SK-N-SH (cell line): ENCODE measurements around the gene LMNTD2. TPM values are rescaled to one million over a fixed set of nuclear protein-coding genes. Genes with fewer than 3 reads are reported as not detected.

ENCODE experiments used
- CTCF ChIA-PET: fragments of 300-600, 350-600 bp; formaldehyde crosslinking; extraction: SDS; loops from one replicate; lab custom pipeline; 2021; lab: Yijun Ruan, JAX
- POLR2A ChIA-PET: fragments of 350-600 bp; sonication (Branson Sonifier 250); formaldehyde crosslinking; extraction: SDS; loops from one replicate; lab custom pipeline; 2020; ENCODE audit warnings: antibody characterized with exemption, inconsistent platforms; lab: Yijun Ruan, JAX
- DNase-seq: peaks from one replicate; pipeline ENCODE4 v3.0.0; 2012
- H2AFZ ChIP-seq: fragments of 200-600 bp; sonication (generic); 2 replicates; pipeline ENCODE4 v1.8.1; 2016; ENCODE audit warnings: antibody characterized with exemption, mild to moderate bottlenecking, low read depth
- H3F3A ChIP-seq: fragments of 200-600 bp; sonication (generic); replicated peaks from 2 replicates; pipeline ENCODE3; 2016; ENCODE audit warnings: antibody characterized with exemption, mild to moderate bottlenecking; ENCODE audit not compliant: insufficient read depth
- H3K27ac ChIP-seq, 2 experiments: fragments of 200-500 bp in 1 of 2; fragments of 200-600 bp in 1 of 2; sonication (Bioruptor generic) in 1 of 2; sonication (generic), shearing (Covaris generic) in 1 of 2; 2 replicates each; pipeline versions ENCODE4 v1.5.1 to v1.6.1; 2014 to 2016; ENCODE audit warnings: low read depth in 2 of 2, inconsistent platforms in 1 of 2, low read length in 1 of 2, mild to moderate bottlenecking in 1 of 2, mixed read lengths in 1 of 2
- H3K27me3 ChIP-seq: fragments of 200-600 bp; sonication (generic), shearing (Covaris generic); 2 replicates; pipeline ENCODE4 v1.6.1; 2016; ENCODE audit warnings: mixed run types; ENCODE audit not compliant: insufficient read depth
- H3K36me3 ChIP-seq, 2 experiments: fragments of 200-500 bp in 1 of 2; fragments of 200-600 bp in 1 of 2; sonication (Bioruptor generic) in 1 of 2; sonication (generic) in 1 of 2; replicated peaks in 1 of 2; 2 replicates each; pipeline versions ENCODE3 to v1.5.1; 2014 to 2016; ENCODE audit warnings: low read length in 1 of 2, mild to moderate bottlenecking in 1 of 2; ENCODE audit not compliant: insufficient read depth in 2 of 2, control insufficient read depth in 1 of 2
- H3K4me1 ChIP-seq, 2 experiments: fragments of 200-500 bp in 1 of 2; fragments of 200-600 bp in 1 of 2; sonication (Bioruptor generic) in 1 of 2; sonication (generic), shearing (Covaris generic) in 1 of 2; 2 replicates each; pipeline versions ENCODE4 v1.5.1 to v1.6.1; 2014 to 2016; ENCODE audit warnings: low read depth in 1 of 2, low read length in 1 of 2, mixed run types in 1 of 2; ENCODE audit not compliant: insufficient read depth in 2 of 2, control insufficient read depth in 1 of 2
- H3K4me2 ChIP-seq: fragments of 200-600 bp; sonication (generic), shearing (Covaris generic); 2 replicates; pipeline ENCODE4 v1.6.1; 2017; ENCODE audit warnings: mixed run types
- H3K4me3 ChIP-seq, 2 experiments: fragments of 200-500 bp in 1 of 2; fragments of 200-600 bp in 1 of 2; sonication (Bioruptor generic) in 1 of 2; sonication (generic), shearing (Covaris generic) in 1 of 2; 2 replicates each; pipeline versions ENCODE4 v1.5.1 to v1.8.1; 2014 to 2016; ENCODE audit warnings: low read depth in 2 of 2, inconsistent platforms in 1 of 2, low read length in 1 of 2, mild to moderate bottlenecking in 1 of 2, mixed read lengths in 1 of 2, moderate library complexity in 1 of 2
- H3K79me2 ChIP-seq: fragments of 200-600 bp; sonication (generic); 2 replicates; pipeline ENCODE4 v1.8.1; 2017; ENCODE audit warnings: mild to moderate bottlenecking; ENCODE audit not compliant: insufficient read depth
- H3K9ac ChIP-seq: fragments of 200-600 bp; sonication (generic); 2 replicates; pipeline ENCODE4 v1.6.1; 2017; ENCODE audit warnings: mixed run types
- H3K9me2 ChIP-seq: fragments of 200-600 bp; sonication (generic); 2 replicates; pipeline ENCODE4 v1.6.1; 2017; ENCODE audit warnings: mixed run types
- H3K9me3 ChIP-seq: fragments of 200-600 bp; sonication (generic); 2 replicates; pipeline ENCODE4 v1.6.1; 2017; ENCODE audit warnings: mixed run types, mild to moderate bottlenecking, moderate library complexity
- H4K20me1 ChIP-seq: fragments of 200-600 bp; sonication (generic); 2 replicates; pipeline ENCODE4 v1.6.1; 2017; ENCODE audit warnings: mild to moderate bottlenecking, mixed run types; ENCODE audit not compliant: insufficient read depth
- CHD2 ChIP-seq: fragments of 150-350 bp; IDR thresholded peaks from 2 replicates; pipeline ENCODE4 v1.6.1; 2018; ENCODE audit warnings: low read length; ENCODE audit not compliant: partially characterized antibody
- ELF1 ChIP-seq: IDR thresholded peaks from 2 replicates; pipeline ENCODE4 v1.4.0; 2012
- FOSL2 ChIP-seq: IDR thresholded peaks from 2 replicates; pipeline ENCODE4 v1.4.0; 2012; ENCODE audit warnings: low read depth, mild to moderate bottlenecking, moderate library complexity, borderline replicate concordance
- FOXJ3 ChIP-seq: sonication (generic); formaldehyde crosslinking; IDR thresholded peaks from 2 replicates; pipeline ENCODE4 v1.5.1; 2020; ENCODE audit warnings: mild to moderate bottlenecking, missing genetic modification reagents
- GABPA ChIP-seq: IDR thresholded peaks from 2 replicates; pipeline ENCODE4 v1.4.0; 2012; ENCODE audit warnings: low read depth, mild to moderate bottlenecking
- IRF3 ChIP-seq: fragments of 150-350 bp; IDR thresholded peaks from 2 replicates; pipeline ENCODE4 v1.6.1; 2016; ENCODE audit warnings: mild to moderate bottlenecking, low read depth, low read length
- RCOR1 ChIP-seq: fragments of 150-350 bp; IDR thresholded peaks from 2 replicates; pipeline ENCODE4 v1.6.1; 2017; ENCODE audit warnings: antibody characterized with exemption, low read length
- RXRA ChIP-seq: IDR thresholded peaks from 2 replicates; pipeline ENCODE4 v1.4.0; 2012; ENCODE audit warnings: low read depth, mild to moderate bottlenecking, borderline replicate concordance
- SIN3A ChIP-seq: IDR thresholded peaks from 2 replicates; pipeline ENCODE4 v1.6.1; 2012; ENCODE audit warnings: low read depth, mild to moderate bottlenecking, low read length, moderate library complexity, borderline replicate concordance
- SMC3 ChIP-seq: IDR thresholded peaks from 2 replicates; pipeline ENCODE4 v1.6.1; 2012; ENCODE audit warnings: low read depth, low read length, improper control_type of control experiment
- TEAD4 ChIP-seq: IDR thresholded peaks from 2 replicates; pipeline ENCODE4 v1.4.0; 2012; ENCODE audit warnings: mild to moderate bottlenecking, borderline replicate concordance; ENCODE audit not compliant: insufficient read depth
- USF1 ChIP-seq: IDR thresholded peaks from 2 replicates; pipeline ENCODE4 v1.4.0; 2012; ENCODE audit warnings: low read depth, borderline replicate concordance
- USF2 ChIP-seq: fragments of 150-350 bp; IDR thresholded peaks from 2 replicates; pipeline ENCODE4 v1.6.1; 2017; ENCODE audit warnings: antibody characterized with exemption, low read length, low read depth, borderline replicate concordance
- WGBS: methylation state at CpG from one replicate; pipeline ENCODE4 v1.1.6; 2017; ENCODE audit warnings: low lambda C conversion rate; 5-methylcytosine and 5-hydroxymethylcytosine counted together
- polyA plus RNA-seq, 3 experiments: library from polyadenylated mRNA; depleted of rRNA; stranded (reverse); fragments of >200 nt; gene quantifications; 2 replicates each; pipeline ENCODE4 v1.2.3, GENCODE V29; 2012
- TF ChIP-seq, protein P1 (sequence below): IDR thresholded peaks from 2 replicates; pipeline ENCODE4 v1.4.0; 2012; ENCODE audit warnings: low read depth
- TF ChIP-seq, protein P2 (sequence below): IDR thresholded peaks from 2 replicates; pipeline ENCODE4; 2012
- TF ChIP-seq, protein P3 (sequence below): IDR thresholded peaks from 2 replicates; pipeline ENCODE4 v1.6.1; 2012; ENCODE audit warnings: mild to moderate bottlenecking, low read depth, low read length, moderate library complexity

Gene LMNTD2
- polyA plus RNA-seq, 1 of the 3 experiments (the other 2 are of a cell fraction) = 2.4 TPM

DNA sequence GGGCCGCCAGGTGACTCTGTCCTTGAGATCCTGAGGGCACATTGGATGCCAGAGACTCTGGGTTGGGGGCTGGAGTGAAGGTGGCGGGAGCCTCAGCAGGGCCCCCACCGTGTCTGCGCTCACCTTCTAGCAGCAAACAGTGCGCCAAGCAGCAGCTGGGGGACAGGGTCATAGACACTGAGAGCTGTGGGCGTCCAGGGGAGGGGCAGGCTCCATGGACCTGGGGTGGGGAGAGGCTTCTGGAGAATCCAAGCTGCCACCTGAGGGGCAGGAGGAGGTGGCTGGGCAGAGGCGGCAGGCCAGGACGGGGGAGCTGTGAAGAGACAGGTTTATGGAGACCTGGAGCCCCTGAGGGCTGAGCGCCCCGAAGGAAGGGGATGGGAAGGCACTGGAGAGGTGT, 23.7 kb upstream of the LMNTD2 start:
- Histone ChIP-seq H3K36me3 (peaks cover 24 to 39% of the 10 kb centered on the region in 2 experiments), H2AFZ (no peak overlapping the region), H3K4me3 (no peak overlapping the region), H3K27ac (no peak overlapping the region), H3K4me2 (no peak overlapping the region), H3K9me3 (no peaks in the 10 kb centered on the region), H4K20me1 (peaks cover 89% of the 10 kb centered on the region), H3K9me2 (no peaks in the 10 kb centered on the region), H3K79me2 (peaks cover 73% of the 10 kb centered on the region), H3K27me3 (no peaks in the 10 kb centered on the region), H3K9ac (no peak overlapping the region), H3F3A (peaks cover 12% of the 10 kb centered on the region), H3K4me1 (peaks cover 0 to 4% of the 10 kb centered on the region in 2 experiments; a peak in 1 of 4 replicates)
- ChIA-PET POLR2A (no interaction called here), CTCF (interaction anchor here (1.8 kb wide), 1 partner anchor 29 kb away, joined by 5 read pairs; no protein-coding TSS in a partner anchor)
- no peak for DNase-seq
- TF ChIP-seq USF2 = no peak
- no peak for TF ChIP-seq TEAD4
- TF ChIP-seq FOSL2 = no peak
- TF ChIP-seq SMC3 = no peak
- TF ChIP-seq GABPA = no peak
- TF ChIP-seq RCOR1 = no peak
- no peak for TF ChIP-seq FOXJ3 (CRISPR knock-in tag)
- no peak for TF ChIP-seq RXRA
- TF ChIP-seq USF1 = no peak
- no peak for TF ChIP-seq ELF1
- TF ChIP-seq IRF3 = no peak
- TF ChIP-seq, protein P1, sequence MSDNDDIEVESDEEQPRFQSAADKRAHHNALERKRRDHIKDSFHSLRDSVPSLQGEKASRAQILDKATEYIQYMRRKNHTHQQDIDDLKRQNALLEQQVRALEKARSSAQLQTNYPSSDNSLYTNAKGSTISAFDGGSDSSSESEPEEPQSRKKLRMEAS = no peak
- 98% methylated on average over 6 of the region's 10 CpGs for WGBS

DNA sequence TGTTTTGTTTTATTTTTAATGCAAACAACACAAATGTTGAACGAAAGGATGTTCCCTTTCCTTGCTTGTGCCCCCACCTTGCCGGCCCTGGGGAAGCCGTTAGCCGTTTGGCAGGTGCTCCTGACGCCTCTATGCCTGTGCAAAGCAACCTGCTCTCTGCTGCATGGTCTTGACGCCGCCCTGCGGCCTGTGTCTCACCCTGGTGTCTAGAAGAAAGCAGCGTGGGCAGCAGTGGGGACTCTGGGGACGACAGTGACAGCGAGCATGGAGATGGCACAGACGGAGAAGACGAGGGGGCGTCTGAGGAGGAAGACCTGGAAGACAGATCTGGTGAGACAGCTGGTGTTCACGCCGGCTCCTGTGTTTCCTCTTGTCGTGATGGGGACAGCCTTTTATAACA, 21.2 kb upstream of the LMNTD2 start:
- Histone ChIP-seq H3K9ac (no peak overlapping the region), H3K9me2 (no peaks in the 10 kb centered on the region), H3K4me3 (no peak overlapping the region), H3K4me1 (peaks cover 4 to 21% of the 10 kb centered on the region in 2 experiments; a peak in 3 of 4 replicates), H2AFZ (no peak overlapping the region), H3K4me2 (no peak overlapping the region), H3F3A (no peaks in the 10 kb centered on the region), H3K27me3 (no peaks in the 10 kb centered on the region), H3K79me2 (peaks cover 84% of the 10 kb centered on the region), H3K9me3 (no peaks in the 10 kb centered on the region), H4K20me1 (peaks cover 90% of the 10 kb centered on the region), H3K27ac (no peak overlapping the region), H3K36me3 (peaks cover 9 to 22% of the 10 kb centered on the region in 2 experiments)
- 97% methylated on average over 17 of the region's 17 CpGs for WGBS
- TF ChIP-seq, protein P2, sequence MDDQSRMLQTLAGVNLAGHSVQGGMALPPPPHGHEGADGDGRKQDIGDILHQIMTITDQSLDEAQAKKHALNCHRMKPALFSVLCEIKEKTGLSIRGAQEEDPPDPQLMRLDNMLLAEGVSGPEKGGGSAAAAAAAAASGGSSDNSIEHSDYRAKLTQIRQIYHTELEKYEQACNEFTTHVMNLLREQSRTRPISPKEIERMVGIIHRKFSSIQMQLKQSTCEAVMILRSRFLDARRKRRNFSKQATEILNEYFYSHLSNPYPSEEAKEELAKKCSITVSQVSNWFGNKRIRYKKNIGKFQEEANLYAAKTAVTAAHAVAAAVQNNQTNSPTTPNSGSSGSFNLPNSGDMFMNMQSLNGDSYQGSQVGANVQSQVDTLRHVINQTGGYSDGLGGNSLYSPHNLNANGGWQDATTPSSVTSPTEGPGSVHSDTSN = no peak
- TF ChIP-seq GABPA (no peak), CHD2 (no peak), SIN3A (no peak)
- TF ChIP-seq, protein P3, sequence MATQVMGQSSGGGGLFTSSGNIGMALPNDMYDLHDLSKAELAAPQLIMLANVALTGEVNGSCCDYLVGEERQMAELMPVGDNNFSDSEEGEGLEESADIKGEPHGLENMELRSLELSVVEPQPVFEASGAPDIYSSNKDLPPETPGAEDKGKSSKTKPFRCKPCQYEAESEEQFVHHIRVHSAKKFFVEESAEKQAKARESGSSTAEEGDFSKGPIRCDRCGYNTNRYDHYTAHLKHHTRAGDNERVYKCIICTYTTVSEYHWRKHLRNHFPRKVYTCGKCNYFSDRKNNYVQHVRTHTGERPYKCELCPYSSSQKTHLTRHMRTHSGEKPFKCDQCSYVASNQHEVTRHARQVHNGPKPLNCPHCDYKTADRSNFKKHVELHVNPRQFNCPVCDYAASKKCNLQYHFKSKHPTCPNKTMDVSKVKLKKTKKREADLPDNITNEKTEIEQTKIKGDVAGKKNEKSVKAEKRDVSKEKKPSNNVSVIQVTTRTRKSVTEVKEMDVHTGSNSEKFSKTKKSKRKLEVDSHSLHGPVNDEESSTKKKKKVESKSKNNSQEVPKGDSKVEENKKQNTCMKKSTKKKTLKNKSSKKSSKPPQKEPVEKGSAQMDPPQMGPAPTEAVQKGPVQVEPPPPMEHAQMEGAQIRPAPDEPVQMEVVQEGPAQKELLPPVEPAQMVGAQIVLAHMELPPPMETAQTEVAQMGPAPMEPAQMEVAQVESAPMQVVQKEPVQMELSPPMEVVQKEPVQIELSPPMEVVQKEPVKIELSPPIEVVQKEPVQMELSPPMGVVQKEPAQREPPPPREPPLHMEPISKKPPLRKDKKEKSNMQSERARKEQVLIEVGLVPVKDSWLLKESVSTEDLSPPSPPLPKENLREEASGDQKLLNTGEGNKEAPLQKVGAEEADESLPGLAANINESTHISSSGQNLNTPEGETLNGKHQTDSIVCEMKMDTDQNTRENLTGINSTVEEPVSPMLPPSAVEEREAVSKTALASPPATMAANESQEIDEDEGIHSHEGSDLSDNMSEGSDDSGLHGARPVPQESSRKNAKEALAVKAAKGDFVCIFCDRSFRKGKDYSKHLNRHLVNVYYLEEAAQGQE = no peak
- no peak for DNase-seq
- ChIA-PET POLR2A (no interaction called here), CTCF (interaction anchor here (0.9 kb wide), 1 partner anchor 32 kb away, joined by 3 read pairs; no protein-coding TSS in a partner anchor)
